ENCODE data around the gene AP1G1.

- TF ChIP-seq, protein P1, sequence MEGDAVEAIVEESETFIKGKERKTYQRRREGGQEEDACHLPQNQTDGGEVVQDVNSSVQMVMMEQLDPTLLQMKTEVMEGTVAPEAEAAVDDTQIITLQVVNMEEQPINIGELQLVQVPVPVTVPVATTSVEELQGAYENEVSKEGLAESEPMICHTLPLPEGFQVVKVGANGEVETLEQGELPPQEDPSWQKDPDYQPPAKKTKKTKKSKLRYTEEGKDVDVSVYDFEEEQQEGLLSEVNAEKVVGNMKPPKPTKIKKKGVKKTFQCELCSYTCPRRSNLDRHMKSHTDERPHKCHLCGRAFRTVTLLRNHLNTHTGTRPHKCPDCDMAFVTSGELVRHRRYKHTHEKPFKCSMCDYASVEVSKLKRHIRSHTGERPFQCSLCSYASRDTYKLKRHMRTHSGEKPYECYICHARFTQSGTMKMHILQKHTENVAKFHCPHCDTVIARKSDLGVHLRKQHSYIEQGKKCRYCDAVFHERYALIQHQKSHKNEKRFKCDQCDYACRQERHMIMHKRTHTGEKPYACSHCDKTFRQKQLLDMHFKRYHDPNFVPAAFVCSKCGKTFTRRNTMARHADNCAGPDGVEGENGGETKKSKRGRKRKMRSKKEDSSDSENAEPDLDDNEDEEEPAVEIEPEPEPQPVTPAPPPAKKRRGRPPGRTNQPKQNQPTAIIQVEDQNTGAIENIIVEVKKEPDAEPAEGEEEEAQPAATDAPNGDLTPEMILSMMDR (optimal IDR thresholded peaks at IDR 0.05 in 1 of 3, IDR thresholded peaks at IDR 0.05 in 1 of 3, conservative IDR thresholded peaks at IDR 0.05 in 1 of 3; ENCODE audit: extremely low read depth in 1 of 3, insufficient read depth in 2 of 3, low read length in 3 of 3): no peak
- TF ChIP-seq EZH2 (IDR thresholded peaks at IDR 0.05; ENCODE audit: low read length): no peak
Measured at GRCh38 chr16:71693164-71693563, 115.5 kb downstream of the AP1G1 start.

All from keratinocyte (primary cell).